OCI-LY1 (cell line): Measurements from ENCODE around the gene CARMIL1.

Experiments
- H2AFZ ChIP-seq: fragments of 200-600 bp; sonication (generic), shearing (Covaris generic); 2 replicates; pipeline ENCODE4 v1.6.0; 2014; ENCODE audit warnings: antibody characterized with exemption, mild to moderate bottlenecking, low read length
- H3F3A ChIP-seq: fragments of 200-600 bp; sonication (generic), shearing (Covaris generic); 2 replicates; pipeline ENCODE4 v1.6.0; 2014; ENCODE audit warnings: mild to moderate bottlenecking, antibody characterized with exemption, low read length, moderate library complexity; ENCODE audit not compliant: insufficient read depth
- H3K27ac ChIP-seq: fragments of 200-600 bp; sonication (generic); 2 replicates; pipeline ENCODE4 v1.5.1; 2014; ENCODE audit warnings: low read length, mixed run types, mild to moderate bottlenecking, low read depth; ENCODE audit not compliant: poor library complexity, severe bottlenecking
- H3K27me3 ChIP-seq: fragments of 200-600 bp; sonication (generic); 2 replicates; pipeline ENCODE4 v1.6.0; 2014; ENCODE audit warnings: antibody characterized with exemption, mild to moderate bottlenecking, low read length, moderate library complexity; ENCODE audit not compliant: insufficient read depth
- H3K36me3 ChIP-seq: fragments of 200-600 bp; sonication (generic); 2 replicates; pipeline ENCODE4 v1.6.1; 2014; ENCODE audit warnings: mild to moderate bottlenecking, antibody characterized with exemption, low read length, moderate library complexity, mixed read lengths; ENCODE audit not compliant: insufficient read depth
- H3K4me1 ChIP-seq: fragments of 200-600 bp; sonication (generic); 2 replicates; pipeline ENCODE4 v1.5.1; 2014; ENCODE audit warnings: mild to moderate bottlenecking, low read length, moderate library complexity; ENCODE audit not compliant: insufficient read depth, severe bottlenecking
- H3K4me2 ChIP-seq: fragments of 200-600 bp; sonication (generic), shearing (Covaris generic); 2 replicates; pipeline ENCODE4 v1.6.1; 2014; ENCODE audit warnings: low read length
- H3K4me3 ChIP-seq: fragments of 200-600 bp; sonication (generic); 2 replicates; pipeline ENCODE4 v1.5.1; 2014; ENCODE audit warnings: low read length, low read depth, mild to moderate bottlenecking, mixed read lengths; ENCODE audit not compliant: poor library complexity, severe bottlenecking
- H3K79me2 ChIP-seq: fragments of 200-600 bp; shearing (Covaris generic); 2 replicates; pipeline ENCODE4 v1.6.1; 2016; ENCODE audit warnings: mixed run types, low read length, mixed read lengths; ENCODE audit not compliant: insufficient read depth
- H3K9ac ChIP-seq: fragments of 200-600 bp; sonication (generic), shearing (Covaris generic); 2 replicates; pipeline ENCODE4 v1.6.1; 2014; ENCODE audit warnings: mild to moderate bottlenecking, low read length, mixed read lengths
- H3K9me2 ChIP-seq: fragments of 200-600 bp; sonication (generic), shearing (Covaris generic); 2 replicates; pipeline ENCODE4 v1.6.1; 2014; ENCODE audit warnings: low read depth, mild to moderate bottlenecking, low read length, mixed read lengths
- H3K9me3 ChIP-seq: fragments of 200-600 bp; shearing (Covaris generic); 2 replicates; pipeline ENCODE4 v1.6.1; 2014; ENCODE audit warnings: low read length, mixed read lengths
- H4K20me1 ChIP-seq: fragments of 200-600 bp; sonication (generic), shearing (Covaris generic); 2 replicates; pipeline ENCODE4 v1.6.0; 2016; ENCODE audit warnings: mild to moderate bottlenecking, low read length; ENCODE audit not compliant: insufficient read depth
- CTCF ChIP-seq: fragments of 200-600 bp; sonication (generic), shearing (Covaris generic); IDR thresholded peaks from 2 replicates; pipeline ENCODE4 v1.5.1; 2017; ENCODE audit warnings: mild to moderate bottlenecking, antibody characterized with exemption, low read length, moderate library complexity, mixed read lengths
- EZH2 ChIP-seq: fragments of 200-600 bp; sonication (generic), shearing (Covaris generic); IDR thresholded peaks from 2 replicates; pipeline ENCODE4 v1.8.0; 2017; ENCODE audit warnings: borderline replicate concordance, mixed run types, mild to moderate bottlenecking, antibody characterized with exemption, low read length, moderate library complexity, mixed read lengths

Gene CARMIL1

GRCh38 chr6:25586927-25587326 is 307.8 kb downstream of the CARMIL1 start:
- H3K36me3 ChIP-seq = peaks cover 19% of the 10 kb centered on the region
- H3K9me2 ChIP-seq = no peaks in the 10 kb centered on the region; the same call in 1 of the 2 replicates

GRCh38 chr6:25590986-25591385 is 311.8 kb downstream of the CARMIL1 start:
- H3K4me2 ChIP-seq = no peak overlapping the region
- H3K27ac ChIP-seq = no peak overlapping the region
- H3K9ac ChIP-seq = no peak overlapping the region
- H3K4me3 ChIP-seq = no peak overlapping the region
- no peaks in the 10 kb centered on the region for H3K9me3 ChIP-seq
- TF ChIP-seq CTCF (no peak), EZH2 (no peak)
- no peaks in the 10 kb centered on the region for H3K27me3 ChIP-seq
- H3K36me3 ChIP-seq = peaks cover 24% of the 10 kb centered on the region
- no peaks in the 10 kb centered on the region for H3K79me2 ChIP-seq
- no peaks in the 10 kb centered on the region for H3K4me1 ChIP-seq
- H3K9me2 ChIP-seq = no peaks in the 10 kb centered on the region; the same call in 1 of the 2 replicates
- H4K20me1 ChIP-seq = no peaks in the 10 kb centered on the region
- no peak overlapping the region for H2AFZ ChIP-seq
- no peaks in the 10 kb centered on the region for H3F3A ChIP-seq

More at GRCh38 chr6:25586927-25587326, 307.8 kb downstream of the CARMIL1 start:
- H3F3A ChIP-seq = no peaks in the 10 kb centered on the region
- no peaks in the 10 kb centered on the region for H3K27me3 ChIP-seq
- no peak overlapping the region for H3K4me3 ChIP-seq
- no peaks in the 10 kb centered on the region for H3K4me1 ChIP-seq
- H3K4me2 ChIP-seq = no peak overlapping the region
- H2AFZ ChIP-seq = no peak overlapping the region
- no peak overlapping the region for H3K27ac ChIP-seq
- no peaks in the 10 kb centered on the region for H3K79me2 ChIP-seq
- no peaks in the 10 kb centered on the region for H3K9me3 ChIP-seq
- no peaks in the 10 kb centered on the region for H4K20me1 ChIP-seq
- H3K9ac ChIP-seq = no peak overlapping the region
- TF ChIP-seq EZH2 (no peak), CTCF (no peak)

GRCh38 chr6:25596928-25597818 is 318.0 kb downstream of the CARMIL1 start:
- H3K36me3 ChIP-seq = peaks cover 23% of the 10 kb centered on the region; the same call in 1 of the 2 replicates
- TF ChIP-seq EZH2 (no peak), CTCF (no peak)
- no peaks in the 10 kb centered on the region for H3K79me2 ChIP-seq
- no peaks in the 10 kb centered on the region for H3F3A ChIP-seq
- H3K4me2 ChIP-seq = no peak overlapping the region
- no peaks in the 10 kb centered on the region for H3K9me3 ChIP-seq
- H3K9me2 ChIP-seq = no peaks in the 10 kb centered on the region
- no peak overlapping the region for H3K9ac ChIP-seq
- no peaks in the 10 kb centered on the region for H3K4me1 ChIP-seq
- no peak overlapping the region for H3K27ac ChIP-seq
- H2AFZ ChIP-seq = no peak overlapping the region
- no peaks in the 10 kb centered on the region for H3K27me3 ChIP-seq
- H4K20me1 ChIP-seq = no peaks in the 10 kb centered on the region
- H3K4me3 ChIP-seq = no peak overlapping the region
